GM13976 (cell line): Measurements from ENCODE around the gene FTSJ1.

Source experiments
- DNase-seq: peaks from one replicate; pipeline ENCODE4 v3.0.0; 2012; ENCODE audit warnings: low spot score
- CTCF ChIP-seq: IDR thresholded peaks from 2 replicates; pipeline ENCODE4 v1.5.1; 2012; ENCODE audit warnings: borderline replicate concordance, mild to moderate bottlenecking; ENCODE audit not compliant: insufficient read depth; ENCODE audit errors: extremely low read depth, missing control alignments, control extremely low read depth
- in situ Hi-C: fragments of 300-500 bp; cut with MboI; formaldehyde crosslinking; loops from one replicate; pipeline ENCODE4 v1.12.0; 2022; ENCODE audit warnings: low sequenced_read_pairs, mixed read lengths, inconsistent platforms; ENCODE audit not compliant: unreplicated experiment

FTSJ1 gene

GRCh38 chrX:48458711-48459110 lies 17.3 kb upstream of the FTSJ1 start:
- no peak for TF ChIP-seq CTCF
- in situ Hi-C loops = loop anchor here (25.0 kb wide), 1 partner anchor 371 kb away; no protein-coding TSS in a partner anchor
- DNase-seq = peak; percentile 6

- in situ Hi-C loops = loop anchor here (25.0 kb wide), 1 partner anchor 372 kb away; no protein-coding TSS in a partner anchor
These were observed 16.5 kb upstream of the FTSJ1 start for GRCh38 chrX:48459483-48459882.

GRCh38 chrX:48460031-48460430 lies 16.0 kb upstream of the FTSJ1 start:
- TF ChIP-seq CTCF = no peak
- in situ Hi-C loops = loop anchor here (25.0 kb wide), 1 partner anchor 373 kb away; no protein-coding TSS in a partner anchor

More at GRCh38 chrX:48459483-48459882, 16.5 kb upstream of the FTSJ1 start:
- DNase-seq = peak; percentile 3
- no peak for TF ChIP-seq CTCF

GRCh38 chrX:48460606-48461005 lies 15.4 kb upstream of the FTSJ1 start:
- no peak for TF ChIP-seq CTCF

More at GRCh38 chrX:48460031-48460430, 16.0 kb upstream of the FTSJ1 start:
- DNase-seq = no peak

GRCh38 chrX:48461830-48462229 lies 14.2 kb upstream of the FTSJ1 start:
- no peak for TF ChIP-seq CTCF
- in situ Hi-C loops = loop anchor here (25.0 kb wide), 1 partner anchor 375 kb away; no protein-coding TSS in a partner anchor
- DNase-seq = peak; percentile 18

More at GRCh38 chrX:48460606-48461005, 15.4 kb upstream of the FTSJ1 start:
- in situ Hi-C loops = loop anchor here (25.0 kb wide), 1 partner anchor 373 kb away; no protein-coding TSS in a partner anchor
- DNase-seq = peak; percentile 10

GRCh38 chrX:48465336-48465933 lies 10.6 kb upstream of the FTSJ1 start:
- no peak for TF ChIP-seq CTCF
- DNase-seq = peak; percentile 3
- in situ Hi-C loops = loop anchor here (25.0 kb wide), 1 partner anchor 378 kb away; no protein-coding TSS in a partner anchor

GRCh38 chrX:48466696-48467095 lies 9.3 kb upstream of the FTSJ1 start:
- in situ Hi-C loops = loop anchor here (25.0 kb wide), 1 partner anchor 379 kb away; no protein-coding TSS in a partner anchor
- TF ChIP-seq CTCF = no peak
- no peak for DNase-seq
